Measurements from ENCODE around the gene MELTF. TPM values are rescaled to one million over a fixed set of nuclear protein-coding genes. Genes with fewer than 3 reads are reported as not detected.

The MELTF gene
- total RNA-seq, 1 experiment from 2014 or later = 9.2 TPM

- no peak overlapping the region for H3K27ac Mint-ChIP-seq
- H2BK120ac ChIP-seq (ENCODE audit: low read depth, low read length, poor library complexity, severe bottlenecking) = no peak overlapping the region
- H4K91ac ChIP-seq (ENCODE audit: insufficient read length, low read depth, low read length) = no peak overlapping the region
- H4K5ac ChIP-seq (ENCODE audit: insufficient read length, low read depth, low read length) = no peak overlapping the region
- no peak overlapping the region for H2BK12ac ChIP-seq (ENCODE audit: insufficient read length, low read depth, low read length)
- H4K8ac ChIP-seq (replicated peaks; ENCODE audit: insufficient read length, low read depth, low read length) = no peak overlapping the region
- no peak overlapping the region for H3K4me3 Mint-ChIP-seq
- TF ChIP-seq CTCF (conservative IDR thresholded peaks at IDR 0.05) = no peak
- no peak for DNase-seq
- no peak overlapping the region for H2BK20ac ChIP-seq (ENCODE audit: low read depth, low read length, poor library complexity, severe bottlenecking)
- 0 out of 2 replicates have a peak, but pooled peaks cover 6% of the 10 kb centered on the region for H3K4me1 ChIP-seq (ENCODE audit: insufficient read depth, low read length)
- H3K27ac ChIP-seq (ENCODE audit: insufficient read length, low read depth, low read length) = no peak overlapping the region
- H3K9ac ChIP-seq (ENCODE audit: extremely low read depth, insufficient read length, low read length) = no peak overlapping the region
- peaks cover 27% of the 10 kb centered on the region for H3K27me3 Mint-ChIP-seq (ENCODE audit: low read depth)
- H2AK5ac ChIP-seq (ENCODE audit: insufficient read length, low read length) = no peak overlapping the region
- H3T11ph ChIP-seq (ENCODE audit: low read length) = no peak overlapping the region
- H3K79me1 ChIP-seq (ENCODE audit: insufficient read depth, low read depth, low read length, poor library complexity, severe bottlenecking) = no peaks in the 10 kb centered on the region
- H3K23me2 ChIP-seq (ENCODE audit: insufficient read length, low read depth, low read length, poor library complexity, severe bottlenecking) = peaks cover 4% of the 10 kb centered on the region
- no peaks in the 10 kb centered on the region for H4K20me1 ChIP-seq (ENCODE audit: control insufficient read depth, insufficient read depth, insufficient read length)
- H3K79me2 ChIP-seq (ENCODE audit: insufficient read depth, low read length) = no peaks in the 10 kb centered on the region
- H3K14ac ChIP-seq (ENCODE audit: insufficient read depth, low read length) = no peak overlapping the region
- H3K56ac ChIP-seq (ENCODE audit: insufficient read length, low read depth, low read length) = no peak overlapping the region
- WGBS (ENCODE audit: extremely low coverage, insufficient read length, low lambda C conversion rate) = no CpG with 5 or more reads among the region's 12 CpGs
- H2BK15ac ChIP-seq (ENCODE audit: low read depth, low read length) = no peak overlapping the region
- H3K4me2 ChIP-seq (ENCODE audit: insufficient read depth, insufficient read length, low read length) = no peak overlapping the region
- H2BK5ac ChIP-seq (ENCODE audit: insufficient read length, low read length) = no peak overlapping the region
- H3K18ac ChIP-seq (ENCODE audit: insufficient read length, low read depth, low read length) = no peak overlapping the region
- H3K23ac ChIP-seq (ENCODE audit: insufficient read length, low read depth, low read length) = no peak overlapping the region
- no peak overlapping the region for H3K4ac ChIP-seq (ENCODE audit: low read depth, low read length)
- H2AFZ ChIP-seq (ENCODE audit: low read length) = no peak overlapping the region
- peaks cover 0 to 3% of the 10 kb centered on the region in 2 experiments; a peak in 2 of 5 replicates for H3K9me3 Mint-ChIP-seq
- H3K36me3 Mint-ChIP-seq (ENCODE audit: insufficient read depth in 1 of 3, low read depth in 3 of 3) = peaks cover 3 to 13% (median 6%) of the 10 kb centered on the region in 3 experiments; a peak in 5 of 7 replicates
- H3K9me3 ChIP-seq (ENCODE audit: control insufficient read depth, low read depth, low read length) = no peaks in the 10 kb centered on the region
- H3K27me3 ChIP-seq (ENCODE audit: insufficient read depth, low read length) = peaks cover 7% of the 10 kb centered on the region; the same call in 1 of the 2 replicates
- H3K4me1 Mint-ChIP-seq = peaks cover 15 to 16% of the 10 kb centered on the region in 2 experiments
Observed at GRCh38 chr3:197007296-197007940, 22.2 kb downstream of the MELTF start.

All from H9 (cell line).